ENCODE data around the gene S100A16. TPM values are rescaled to one million over a fixed set of nuclear protein-coding genes. Genes with fewer than 3 reads are reported as not detected.
A peak's percentile ranks its signal among the peaks of the same experiment; 100 is the strongest.
"Not testable (repeated sequence)": the region's sequence is repeated elsewhere in the genome, so short reads cannot be mapped to it uniquely, and the experiment has no call there.

S100A16 gene
- total RNA-seq, 1 donor from 2014 or later, result 39.8 TPM

DNA sequence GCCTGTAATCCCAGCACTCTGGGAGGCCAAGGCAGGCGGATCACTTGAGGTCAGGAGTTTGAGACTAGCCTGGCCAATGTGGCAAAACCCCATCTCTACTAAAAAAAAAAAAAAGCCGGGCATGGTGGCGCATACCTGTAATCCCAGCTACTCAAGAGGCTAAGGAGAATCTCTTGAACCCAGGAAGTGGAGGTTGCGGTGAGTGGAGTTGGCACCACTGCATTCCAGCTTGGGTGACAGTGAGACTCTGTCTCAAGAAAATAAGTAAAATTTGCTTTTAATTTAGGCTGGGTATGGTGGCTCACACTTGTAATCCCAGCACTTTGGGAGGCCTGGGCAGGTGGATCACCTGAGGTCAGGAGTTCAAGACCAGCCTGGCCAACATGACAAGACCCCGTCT is 27.3 kb upstream of the S100A16 start:
- DNase-seq (ENCODE audit: low spot score); intact Hi-C loops (cut with DNase I): not testable (repeated sequence)

DNA sequence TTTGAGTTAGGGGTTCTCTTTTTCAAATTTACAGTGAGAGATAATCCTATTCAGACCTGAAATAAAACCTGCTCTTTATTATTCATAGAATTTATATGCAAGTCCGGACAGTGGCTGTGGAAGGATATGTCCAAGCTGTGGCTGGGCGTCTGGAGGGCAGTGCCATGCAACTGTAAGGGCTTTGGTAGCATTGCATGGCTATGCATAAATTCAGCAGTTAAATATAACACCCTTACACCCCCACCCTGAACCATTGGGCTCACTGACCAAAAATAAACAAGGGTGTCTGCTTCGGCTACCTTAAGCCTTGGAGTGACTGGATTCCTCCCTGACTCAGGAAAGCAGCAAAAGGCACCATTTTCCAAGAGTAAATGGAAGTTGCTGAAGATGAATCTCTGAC is 26.3 kb upstream of the S100A16 start:
- intact Hi-C loops (cut with DNase I), result loop anchor here (5.0 kb wide), 1 partner anchor 88 kb away; the partner anchor contains the start of gene INTS3
- no peak for DNase-seq (ENCODE audit: low spot score)

DNA sequence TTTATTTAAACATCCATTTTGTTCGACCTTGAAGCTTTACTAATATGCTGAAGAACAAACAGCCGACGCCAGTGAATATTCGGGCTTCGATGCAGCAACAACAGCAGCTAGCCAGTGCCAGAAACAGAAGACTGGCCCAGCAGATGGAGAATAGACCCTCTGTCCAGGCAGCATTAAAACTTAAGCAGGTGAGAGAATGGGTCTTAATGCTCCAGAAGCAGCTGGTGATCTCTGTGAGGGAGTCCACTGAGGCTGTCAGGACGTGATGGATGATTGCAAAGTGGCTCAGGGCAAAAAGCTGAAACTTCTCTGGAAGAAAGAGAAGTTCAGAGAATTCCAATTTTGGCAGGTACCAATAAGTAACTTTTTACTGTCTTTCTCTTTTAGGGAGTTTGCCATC is 25.3 kb upstream of the S100A16 start:
- no peak for DNase-seq (ENCODE audit: low spot score)
- intact Hi-C loops (cut with DNase I), result loop anchor here (5.0 kb wide), 1 partner anchor 89 kb away; the partner anchor contains the start of gene INTS3

DNA sequence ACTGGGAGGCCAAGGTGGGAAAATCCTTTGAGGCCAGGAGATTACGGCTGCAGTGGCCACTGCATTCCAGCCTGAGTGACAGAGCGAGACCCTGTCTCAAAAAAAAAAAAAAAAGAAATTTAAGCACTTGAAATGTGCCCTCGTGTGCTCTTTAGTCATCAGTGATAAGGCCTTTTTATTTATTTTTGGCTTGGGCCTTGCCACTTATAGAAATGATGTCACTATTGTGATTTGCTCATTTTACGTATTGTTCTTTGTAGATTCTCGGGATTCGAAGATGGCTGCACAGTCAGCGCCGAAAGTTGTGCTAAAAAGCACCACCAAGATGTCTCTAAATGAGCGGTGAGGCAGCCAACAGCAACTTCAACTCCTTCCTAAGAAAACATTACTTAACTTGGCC is 23.4 kb upstream of the S100A16 start:
- DNase-seq (ENCODE audit: low spot score), result no peak
- intact Hi-C loops (cut with DNase I), result loop anchor here (5.0 kb wide), 1 partner anchor 91 kb away; the partner anchor contains the start of gene INTS3

DNA sequence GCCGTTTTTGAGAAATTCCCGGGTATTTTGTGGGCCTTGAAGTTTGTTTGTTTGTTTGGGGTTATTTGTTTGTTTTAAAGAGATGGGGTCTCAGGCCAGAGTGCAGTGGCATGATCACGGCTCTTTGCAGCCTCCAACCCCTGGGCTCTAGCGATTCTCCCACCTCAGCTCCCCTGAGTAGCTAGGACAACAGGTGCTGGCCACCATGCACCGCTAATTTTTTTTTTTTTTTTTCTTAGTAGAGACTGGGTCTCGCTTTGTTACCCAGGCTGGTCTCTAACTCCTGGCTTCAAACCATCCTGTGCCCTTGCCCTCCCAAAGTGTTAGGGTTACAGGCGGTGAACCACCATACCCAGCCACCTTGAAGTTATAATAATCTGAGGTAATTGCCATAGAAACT is 22.9 kb upstream of the S100A16 start:
- intact Hi-C loops (cut with DNase I), result loop anchor here (2.0 to 5.0 kb wide), 2 partner anchors 23 to 91 kb away; partner anchors contain the start of genes INTS3 and SNAPIN
- no peak for DNase-seq (ENCODE audit: low spot score)

DNA sequence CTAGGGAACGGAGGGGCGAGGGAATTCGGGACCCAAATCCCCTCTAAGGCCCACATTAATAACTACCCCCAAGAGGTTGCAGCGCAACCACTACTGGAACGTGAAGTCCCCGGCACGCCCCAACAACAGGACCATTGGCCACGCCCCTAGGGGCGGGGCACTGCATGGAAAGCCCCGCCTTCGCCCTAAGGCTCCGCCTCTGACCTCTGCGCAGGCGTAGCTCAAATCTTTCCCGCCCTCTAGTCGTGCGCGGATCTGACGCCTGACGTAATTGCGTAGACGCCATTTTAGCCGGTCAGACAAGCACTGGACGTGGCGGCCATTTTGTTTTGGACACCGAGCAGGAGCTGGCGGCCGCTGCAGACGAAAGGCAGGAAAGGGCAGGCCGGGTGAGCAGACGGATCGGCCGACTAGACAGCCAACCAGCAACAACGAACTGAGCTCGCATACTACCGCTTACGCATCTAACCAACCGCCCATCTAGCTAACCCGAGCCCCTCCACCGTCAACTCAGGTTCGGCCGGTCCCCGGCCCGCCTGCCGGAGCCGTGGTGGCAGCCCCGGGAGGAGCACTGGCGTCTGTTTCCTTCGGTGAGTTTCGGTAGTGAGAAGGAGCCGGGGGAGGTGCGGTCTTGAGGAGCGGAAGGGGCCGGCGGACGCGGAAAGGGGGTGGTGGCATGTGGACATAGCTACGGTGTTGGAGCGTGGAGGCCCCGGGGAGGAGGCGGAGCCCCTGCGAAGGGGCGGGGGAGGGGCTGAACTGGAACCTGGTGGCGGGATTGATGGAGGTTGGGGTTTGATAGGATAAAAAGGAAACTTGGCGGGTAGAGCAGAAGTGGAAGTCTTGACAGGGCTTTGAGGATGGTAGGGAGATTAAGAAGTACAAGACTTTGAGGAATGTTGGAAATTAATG is 21.1 kb upstream of the S100A16 start, which contains the start of gene CHTOP:
Gene CHTOP (plus strand): TSS at position 313 of the 912 bp plus-strand sequence. CDS start 2,523 bp downstream, outside the sequence.
- intact Hi-C loops (cut with DNase I), result loop anchor here (2.0 to 5.0 kb wide), 2 partner anchors 25 to 127 kb away; partner anchors contain the start of gene SNAPIN

DNA sequence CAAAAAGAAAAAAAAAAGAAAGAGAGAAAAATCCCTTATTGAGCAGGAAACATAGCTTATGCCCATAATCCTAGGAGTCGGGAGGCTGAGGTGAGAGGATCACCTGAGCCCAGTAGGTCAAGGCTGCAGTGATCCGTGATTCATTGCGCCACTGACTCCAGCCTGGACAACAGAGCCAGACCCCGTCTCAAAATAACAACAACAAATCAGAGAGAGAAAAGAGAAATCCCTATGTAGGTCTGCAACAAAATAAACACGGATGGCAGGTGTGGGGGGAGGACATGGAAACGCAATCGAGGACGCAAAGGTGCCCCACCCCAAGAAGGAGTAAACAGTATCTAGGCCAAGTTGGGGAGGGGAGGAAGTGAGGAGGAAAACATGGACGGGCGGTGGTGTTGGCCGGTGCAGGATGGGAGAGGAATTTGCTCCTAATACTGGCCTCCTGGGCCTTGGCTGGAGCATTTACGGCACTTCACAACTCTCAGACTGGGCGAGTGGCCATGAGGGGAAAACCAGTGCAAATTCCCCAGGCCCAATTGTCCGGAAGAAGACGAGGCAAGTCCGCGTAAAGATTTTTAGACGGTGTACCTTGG is 20.3 kb upstream of the S100A16 start:
- intact Hi-C loops (cut with DNase I), result loop anchor here (5.0 kb wide), 1 partner anchor 126 kb away; no protein-coding TSS in a partner anchor
- DNase-seq (ENCODE audit: low spot score), result peak; percentile 26

More for the DNA sequence above, 21.1 kb upstream of the S100A16 start, which contains the start of gene CHTOP:
- DNase-seq (ENCODE audit: low spot score), result peak; percentile 99

DNA sequence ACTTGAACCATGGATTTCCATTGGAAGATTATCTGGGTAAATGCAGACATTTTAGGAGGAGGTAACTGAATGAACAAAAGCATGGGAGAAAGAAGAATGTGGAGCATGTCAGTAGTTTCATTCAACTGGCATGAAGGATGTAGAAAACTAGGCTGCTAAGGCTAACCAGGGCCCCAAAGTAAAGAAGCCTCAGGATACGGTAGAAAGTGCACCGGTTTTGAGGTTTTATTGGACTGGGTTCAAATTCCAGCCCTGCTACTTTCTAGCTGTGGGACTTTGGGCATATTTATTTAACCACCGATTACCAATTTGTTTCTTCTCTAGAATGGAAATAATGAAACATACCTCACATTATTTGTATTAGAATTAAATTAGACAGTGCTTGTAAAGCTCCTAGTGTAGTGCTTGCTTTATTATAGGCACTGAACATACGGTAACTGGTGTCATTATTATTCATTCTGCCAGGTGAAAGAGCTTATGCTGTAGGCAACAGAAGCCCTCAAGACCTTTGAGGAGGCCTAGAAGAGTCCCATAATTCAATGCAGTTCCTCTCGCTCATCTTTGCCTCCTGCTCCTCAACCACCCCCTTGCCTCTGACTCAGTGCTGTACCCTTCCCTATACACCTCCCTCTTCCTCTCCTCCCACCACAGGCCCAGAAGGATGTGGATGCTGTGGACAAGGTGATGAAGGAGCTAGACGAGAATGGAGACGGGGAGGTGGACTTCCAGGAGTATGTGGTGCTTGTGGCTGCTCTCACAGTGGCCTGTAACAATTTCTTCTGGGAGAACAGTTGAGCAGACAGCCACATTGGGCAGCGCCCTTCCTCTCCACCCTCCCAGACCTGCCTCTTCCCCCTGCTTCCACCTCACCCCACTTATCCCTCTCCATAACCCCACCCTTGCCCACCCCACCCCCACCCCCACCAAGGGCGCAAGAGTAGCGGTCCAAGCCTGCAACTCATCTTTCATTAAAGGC is 18.4 kb upstream of the S100A16 start:
- peak; percentile 63 for DNase-seq (ENCODE audit: low spot score)
- intact Hi-C loops (cut with DNase I), result loop anchor here (5.0 kb wide), 1 partner anchor 124 kb away; no protein-coding TSS in a partner anchor

DNA sequence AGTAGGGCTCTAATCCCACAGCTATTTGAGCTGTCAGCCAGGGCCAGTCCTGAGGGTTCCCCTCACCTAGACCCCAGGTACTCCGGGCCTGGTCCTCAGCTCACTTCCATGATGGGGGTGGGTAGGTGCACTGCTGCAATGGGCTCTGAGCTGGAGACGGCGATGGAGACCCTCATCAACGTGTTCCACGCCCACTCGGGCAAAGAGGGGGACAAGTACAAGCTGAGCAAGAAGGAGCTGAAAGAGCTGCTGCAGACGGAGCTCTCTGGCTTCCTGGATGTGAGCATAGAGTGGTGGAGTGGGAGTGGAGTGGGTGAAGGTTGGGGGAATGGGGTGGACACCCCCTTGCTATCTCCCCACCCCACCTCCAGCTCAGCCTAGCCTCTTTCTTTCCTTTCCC is 17.4 kb upstream of the S100A16 start:
- peak; percentile 33 for DNase-seq (ENCODE audit: low spot score)
- intact Hi-C loops (cut with DNase I), result loop anchor here (5.0 kb wide), 1 partner anchor 123 kb away; no protein-coding TSS in a partner anchor

DNA sequence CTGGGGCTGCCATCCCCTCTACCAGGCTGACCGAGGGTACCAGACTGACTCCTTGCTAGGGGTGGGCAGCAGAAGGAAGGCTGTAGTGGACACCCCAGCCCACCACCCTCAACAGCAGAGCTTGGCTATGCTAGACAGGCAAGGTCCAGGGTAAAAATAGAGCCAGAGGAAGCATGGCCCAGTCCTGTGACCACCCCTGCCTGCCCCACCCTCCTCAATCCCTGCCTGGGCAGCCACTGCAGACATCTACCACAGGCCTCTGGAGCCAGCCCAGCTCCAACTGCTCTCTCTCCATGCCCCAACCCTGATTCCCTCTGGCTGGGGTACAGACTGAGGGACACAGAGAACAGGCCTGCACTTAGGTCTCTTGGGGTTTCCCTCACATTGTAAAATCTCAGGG is 17.0 kb upstream of the S100A16 start:
- peak; percentile 90 for DNase-seq (ENCODE audit: low spot score)
- intact Hi-C loops (cut with DNase I), result loop anchor here (5.0 kb wide), 2 partner anchors 42 to 123 kb away; partner anchors contain the start of gene ILF2

DNA sequence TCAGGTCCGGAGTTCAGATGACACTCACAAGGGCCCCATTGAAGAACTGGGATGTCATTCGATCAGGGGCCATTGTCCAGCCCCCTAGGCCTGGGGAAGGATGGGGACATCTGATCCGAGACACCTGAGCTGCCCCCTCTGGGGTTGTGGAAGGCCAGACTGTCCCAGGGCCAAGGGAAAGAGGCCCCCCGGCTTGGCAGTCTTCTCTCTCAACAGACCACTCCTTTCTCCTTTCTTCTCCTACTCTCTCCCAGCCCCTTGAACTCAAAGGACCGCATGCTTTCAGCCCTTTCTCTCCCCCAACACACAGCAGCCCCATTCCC is 16.4 kb upstream of the S100A16 start:
- intact Hi-C loops (cut with DNase I), result loop anchor here (5.0 kb wide), 1 partner anchor 43 kb away; the partner anchor contains the start of gene ILF2
- peak; percentile 60 for DNase-seq (ENCODE audit: low spot score)

DNA sequence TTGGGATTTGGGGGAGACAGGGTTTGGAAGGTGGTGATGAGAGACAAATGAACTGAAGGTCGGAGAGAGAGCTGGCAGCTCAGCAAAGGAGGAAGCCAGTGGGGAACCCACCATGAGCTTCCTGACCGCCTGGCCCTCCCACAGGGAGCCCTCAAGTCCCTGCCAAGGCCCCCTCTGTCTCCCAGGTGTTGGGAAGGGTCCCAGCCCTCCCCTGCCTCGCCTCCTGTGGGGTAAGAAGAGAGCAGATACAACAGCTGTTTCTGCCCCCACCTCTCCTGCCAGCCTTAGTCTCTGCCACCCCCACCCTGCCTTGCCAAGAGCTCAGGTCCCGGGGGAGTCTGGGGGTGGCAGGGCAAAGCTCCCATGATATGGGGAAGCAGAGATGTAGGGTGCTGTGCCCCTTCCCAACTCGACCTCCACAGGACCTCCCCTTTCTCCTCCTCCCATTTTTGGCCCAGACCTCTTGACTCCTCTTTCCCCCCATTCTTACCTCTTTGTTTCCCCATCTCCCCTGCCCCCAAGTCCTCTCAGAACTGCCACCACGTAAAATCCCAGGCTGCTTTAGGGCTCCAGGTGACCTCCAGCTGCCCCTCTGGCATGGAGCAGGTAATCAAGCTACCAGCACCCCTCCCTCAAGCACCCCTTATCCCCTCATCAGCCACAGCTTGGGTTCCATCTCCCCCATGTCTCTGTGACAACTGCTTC is 15.9 kb upstream of the S100A16 start:
- DNase-seq (ENCODE audit: low spot score), result peak; percentile 17
- intact Hi-C loops (cut with DNase I), result loop anchor here (5.0 kb wide), 1 partner anchor 44 kb away; the partner anchor contains the start of gene ILF2

DNA sequence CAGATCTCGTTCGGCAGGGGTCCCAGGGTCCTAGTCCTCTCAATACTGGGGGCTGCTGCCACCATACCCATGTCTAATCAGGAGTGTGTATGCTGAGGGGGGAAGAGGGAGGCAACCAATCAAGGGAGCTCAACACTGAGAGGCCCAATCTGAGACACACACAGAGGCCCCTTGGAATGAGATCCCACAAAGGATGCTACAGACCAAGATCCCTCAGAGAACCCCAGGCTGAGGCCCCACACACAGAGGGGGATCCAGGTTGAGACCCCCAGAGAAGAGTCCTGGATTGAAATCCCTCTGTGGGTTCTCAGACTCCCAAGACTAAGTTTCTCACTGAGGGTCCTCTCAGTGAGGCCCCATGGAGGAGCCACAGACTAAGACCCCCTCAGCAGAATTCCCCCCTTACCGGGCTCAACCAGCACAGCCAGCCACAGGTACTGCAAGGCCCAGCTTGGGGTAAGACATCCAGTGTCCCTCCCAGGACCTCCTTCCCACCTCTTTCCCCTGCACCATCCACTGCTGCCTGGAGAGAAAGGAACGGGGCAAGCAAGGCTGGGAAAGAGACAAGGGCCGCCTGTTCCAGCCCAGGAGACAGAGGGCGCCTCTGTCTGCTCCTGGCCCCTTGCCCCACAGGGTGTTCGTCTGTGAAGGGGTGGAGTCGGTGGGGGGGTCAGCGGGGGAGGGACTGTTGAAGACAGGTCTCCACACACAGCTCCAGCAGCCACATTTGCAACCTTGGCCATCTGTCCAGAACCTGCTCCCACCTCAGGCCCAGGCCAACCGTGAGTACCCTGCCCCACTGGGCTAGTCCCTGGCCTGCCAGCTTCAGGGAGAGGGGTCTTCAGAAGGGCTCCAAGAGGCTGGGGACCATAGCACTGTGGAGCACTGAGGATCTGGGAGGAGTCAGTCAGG is 15.0 kb upstream of the S100A16 start, which contains the start of gene S100A1:
Gene S100A1 (plus strand): TSS at position 720 of the 912 bp plus-strand sequence. CDS start 2,088 bp downstream, outside the sequence.
- intact Hi-C loops (cut with DNase I), result loop anchor here (5.0 kb wide), 1 partner anchor 44 kb away; the partner anchor contains the start of gene ILF2

DNA sequence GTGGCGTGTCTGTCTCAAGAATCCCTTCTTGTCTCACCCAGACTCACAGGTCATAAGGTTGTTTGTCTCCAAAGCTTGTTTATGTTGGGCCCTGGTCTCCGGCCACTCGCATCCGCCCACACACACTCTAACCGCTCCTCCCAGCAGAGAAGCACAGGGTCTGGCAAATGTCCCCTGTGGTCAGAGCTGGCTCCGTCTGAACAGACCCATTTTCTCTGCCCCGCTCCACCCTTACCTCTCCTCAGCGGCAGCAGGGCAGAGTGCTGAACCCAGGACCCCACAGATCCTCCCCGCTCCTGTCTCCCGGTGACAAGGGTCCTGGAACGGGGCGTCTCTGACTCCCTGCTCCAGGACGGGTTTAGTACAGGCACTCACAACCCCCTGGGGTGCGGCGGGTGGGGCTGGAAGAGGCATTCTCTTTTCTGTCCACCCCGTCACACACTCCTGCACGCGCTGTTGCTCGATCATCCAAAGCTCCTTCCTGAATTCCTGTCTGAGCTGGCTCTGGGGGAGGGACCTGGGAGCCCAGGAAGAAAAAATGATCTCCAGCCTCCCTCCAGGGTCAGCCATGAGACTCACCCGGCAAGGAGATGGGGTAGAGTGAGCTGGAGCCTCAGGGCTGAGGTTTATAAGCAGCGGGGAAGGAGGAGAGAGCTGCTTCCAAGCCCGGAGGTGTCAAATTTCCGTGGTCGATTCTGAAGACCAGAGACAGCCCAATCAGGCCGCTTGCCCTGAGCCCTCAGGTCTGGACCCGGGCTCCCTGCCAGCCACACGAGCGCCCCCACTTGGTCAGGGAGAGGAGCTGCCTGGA is 14.2 kb upstream of the S100A16 start, which contains the start of gene S100A13:
Gene S100A13 (minus strand): TSS at position 602 of the 811 bp plus-strand sequence. CDS start 1,033 bp downstream, outside the sequence.
- intact Hi-C loops (cut with DNase I), result loop anchor here (5.0 kb wide), 1 partner anchor 45 kb away; the partner anchor contains the start of gene ILF2
- no peak for DNase-seq (ENCODE audit: low spot score)

More for the DNA sequence above, 15.0 kb upstream of the S100A16 start, which contains the start of gene S100A1:
- peak; percentile 86 for DNase-seq (ENCODE audit: low spot score)

DNA sequence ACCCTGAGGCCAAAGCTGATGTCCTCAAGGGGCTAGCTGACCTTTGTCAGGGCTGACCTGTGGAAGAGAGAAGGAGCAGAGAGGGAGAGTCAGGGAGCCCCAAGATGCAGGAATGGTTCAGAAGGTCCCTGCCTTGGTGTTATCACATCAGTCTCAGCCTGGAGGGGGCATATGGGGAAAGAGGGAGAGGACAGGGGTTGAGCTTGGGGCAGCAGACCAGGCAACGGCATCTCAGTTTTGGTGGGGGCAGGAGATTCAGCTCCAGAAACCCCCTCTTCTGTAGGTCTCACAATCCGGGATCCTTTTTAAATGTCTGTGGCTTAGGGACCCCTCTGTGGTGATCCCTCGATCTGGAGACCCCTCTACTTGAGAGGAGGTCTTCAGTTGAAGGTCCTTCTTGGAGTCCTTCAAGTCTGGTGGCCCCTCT is 13.6 kb upstream of the S100A16 start:
- DNase-seq (ENCODE audit: low spot score), result no peak
- intact Hi-C loops (cut with DNase I), result loop anchor here (5.0 kb wide), 1 partner anchor 46 kb away; the partner anchor contains the start of gene ILF2

Data from cardiac septum (tissue), 1 donor.